ENCODE measurements around the gene PDXK. TPM values are rescaled to one million over a fixed set of nuclear protein-coding genes. Genes with fewer than 3 reads are reported as not detected.

PDXK gene
- total RNA-seq, 1 experiment from 2014 or later, result 276 TPM

- H3K36me3 ChIP-seq (ENCODE audit: control insufficient read depth, insufficient read depth, low read length), result peaks cover 5% of the 10 kb centered on the region
- TF ChIP-seq, protein P1, sequence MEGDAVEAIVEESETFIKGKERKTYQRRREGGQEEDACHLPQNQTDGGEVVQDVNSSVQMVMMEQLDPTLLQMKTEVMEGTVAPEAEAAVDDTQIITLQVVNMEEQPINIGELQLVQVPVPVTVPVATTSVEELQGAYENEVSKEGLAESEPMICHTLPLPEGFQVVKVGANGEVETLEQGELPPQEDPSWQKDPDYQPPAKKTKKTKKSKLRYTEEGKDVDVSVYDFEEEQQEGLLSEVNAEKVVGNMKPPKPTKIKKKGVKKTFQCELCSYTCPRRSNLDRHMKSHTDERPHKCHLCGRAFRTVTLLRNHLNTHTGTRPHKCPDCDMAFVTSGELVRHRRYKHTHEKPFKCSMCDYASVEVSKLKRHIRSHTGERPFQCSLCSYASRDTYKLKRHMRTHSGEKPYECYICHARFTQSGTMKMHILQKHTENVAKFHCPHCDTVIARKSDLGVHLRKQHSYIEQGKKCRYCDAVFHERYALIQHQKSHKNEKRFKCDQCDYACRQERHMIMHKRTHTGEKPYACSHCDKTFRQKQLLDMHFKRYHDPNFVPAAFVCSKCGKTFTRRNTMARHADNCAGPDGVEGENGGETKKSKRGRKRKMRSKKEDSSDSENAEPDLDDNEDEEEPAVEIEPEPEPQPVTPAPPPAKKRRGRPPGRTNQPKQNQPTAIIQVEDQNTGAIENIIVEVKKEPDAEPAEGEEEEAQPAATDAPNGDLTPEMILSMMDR (IDR thresholded peaks at IDR 0.05; ENCODE audit: insufficient read depth in 1 of 2, low read depth in 1 of 2, low read length in 1 of 2, severe bottlenecking in 1 of 2, unreplicated experiment in 1 of 2), result no peak
- no peak overlapping the region for H3K4me3 ChIP-seq (ENCODE audit: low read depth, low read length)
- H3K27ac Mint-ChIP-seq (ENCODE audit: unreplicated experiment), result no peak overlapping the region
- CTCF ChIA-PET, result no interaction called here
- no peaks in the 10 kb centered on the region for H3K27me3 Mint-ChIP-seq (ENCODE audit: insufficient read depth, unreplicated experiment)
- no peaks in the 10 kb centered on the region for H3K4me1 ChIP-seq
- no peaks in the 10 kb centered on the region for H3K27me3 ChIP-seq (replicated peaks; ENCODE audit: control insufficient read depth, insufficient read depth, low read length)
- POLR2A ChIA-PET, result no interaction called here
- H3K9me3 Mint-ChIP-seq (ENCODE audit: unreplicated experiment), result no peaks in the 10 kb centered on the region
- H3K4me3 Mint-ChIP-seq (ENCODE audit: unreplicated experiment), result no peak overlapping the region
- no peaks in the 10 kb centered on the region for H3K4me1 Mint-ChIP-seq (ENCODE audit: low read depth, unreplicated experiment)
- H3K36me3 Mint-ChIP-seq (ENCODE audit: insufficient read depth, unreplicated experiment), result peaks cover 83% of the 10 kb centered on the region
- intact Hi-C loops (cut with micrococcal nuclease; ENCODE audit: unreplicated experiment), result no loop called here
- H3K9me3 ChIP-seq, result no peaks in the 10 kb centered on the region
- no TSS peak for BruUV-seq (replicated peaks)
- no peak for DNase-seq
Measured at GRCh38 chr21:43751955-43752591, 33.1 kb downstream of the PDXK start.

- Histone ChIP-seq H3K9me3 (no peaks in the 10 kb centered on the region), H3K4me3 (ENCODE audit: low read depth, low read length) (no peak overlapping the region), H3K36me3 (ENCODE audit: control insufficient read depth, insufficient read depth, low read length) (peaks cover 6% of the 10 kb centered on the region), H3K4me1 (no peaks in the 10 kb centered on the region), H3K27me3 (replicated peaks; ENCODE audit: control insufficient read depth, insufficient read depth, low read length) (no peaks in the 10 kb centered on the region)
- ChIA-PET POLR2A (no interaction called here), CTCF (no interaction called here)
- intact Hi-C loops (cut with micrococcal nuclease; ENCODE audit: unreplicated experiment), result no loop called here
- TF ChIP-seq, protein P1 (IDR thresholded peaks at IDR 0.05; ENCODE audit: insufficient read depth in 1 of 2, low read depth in 1 of 2, low read length in 1 of 2, severe bottlenecking in 1 of 2, unreplicated experiment in 1 of 2), result no peak
- Mint-ChIP-seq H3K9me3 (ENCODE audit: unreplicated experiment) (no peaks in the 10 kb centered on the region), H3K27ac (ENCODE audit: unreplicated experiment) (no peak overlapping the region), H3K27me3 (ENCODE audit: insufficient read depth, unreplicated experiment) (no peaks in the 10 kb centered on the region), H3K36me3 (ENCODE audit: insufficient read depth, unreplicated experiment) (peaks cover 83% of the 10 kb centered on the region), H3K4me1 (ENCODE audit: low read depth, unreplicated experiment) (no peaks in the 10 kb centered on the region), H3K4me3 (ENCODE audit: unreplicated experiment) (no peak overlapping the region)
- BruUV-seq (replicated peaks), result no TSS peak
- no peak for DNase-seq
Measured at GRCh38 chr21:43752758-43753438, 34.0 kb downstream of the PDXK start.

- H3K9me3 ChIP-seq, result no peaks in the 10 kb centered on the region
- H3K9me3 Mint-ChIP-seq (ENCODE audit: unreplicated experiment), result no peaks in the 10 kb centered on the region
- no peaks in the 10 kb centered on the region for H3K4me1 Mint-ChIP-seq (ENCODE audit: low read depth, unreplicated experiment)
- H3K4me3 ChIP-seq (ENCODE audit: low read depth, low read length), result no peak overlapping the region
- intact Hi-C loops (cut with micrococcal nuclease; ENCODE audit: unreplicated experiment), result no loop called here
- DNase-seq, result no peak
- no TSS peak for BruUV-seq (replicated peaks)
- H3K4me1 ChIP-seq, result no peaks in the 10 kb centered on the region
- no peaks in the 10 kb centered on the region for H3K27me3 ChIP-seq (replicated peaks; ENCODE audit: control insufficient read depth, insufficient read depth, low read length)
- H3K27me3 Mint-ChIP-seq (ENCODE audit: insufficient read depth, unreplicated experiment), result no peaks in the 10 kb centered on the region
- ChIA-PET POLR2A (no interaction called here), CTCF (no interaction called here)
- H3K36me3 ChIP-seq (ENCODE audit: control insufficient read depth, insufficient read depth, low read length), result peaks cover 5% of the 10 kb centered on the region
- H3K36me3 Mint-ChIP-seq (ENCODE audit: insufficient read depth, unreplicated experiment), result peaks cover 85% of the 10 kb centered on the region
- H3K4me3 Mint-ChIP-seq (ENCODE audit: unreplicated experiment), result no peak overlapping the region
- H3K27ac Mint-ChIP-seq (ENCODE audit: unreplicated experiment), result no peak overlapping the region
- TF ChIP-seq, protein P1 (IDR thresholded peaks at IDR 0.05; ENCODE audit: insufficient read depth in 1 of 2, low read depth in 1 of 2, low read length in 1 of 2, severe bottlenecking in 1 of 2, unreplicated experiment in 1 of 2), result no peak
Measured at GRCh38 chr21:43753439-43753799, 34.5 kb downstream of the PDXK start.

Measured in Caco-2 (cell line).